Liver (tissue), 9 donors: ENCODE results near the gene ME1. TPM values are rescaled to one million over a fixed set of nuclear protein-coding genes. Genes with fewer than 3 reads are reported as not detected.

Source experiments
- DNase-seq: peaks from one replicate; pipeline ENCODE4 v3.0.0-alpha.2; 2017; ENCODE audit warnings: low spot score
- H3K27ac ChIP-seq, 2 donors: one replicate each; pipeline ENCODE4 v1.7.0; 2013; ENCODE audit warnings: inconsistent platforms in 2 of 2, low read length in 2 of 2, control low read depth in 1 of 2, low read depth in 1 of 2, mild to moderate bottlenecking in 1 of 2
- H3K27me3 ChIP-seq, 4 donors: one replicate each; pipeline versions ENCODE4 v1.6.1 to v1.7.0; 2013; ENCODE audit warnings: low read length in 3 of 4, inconsistent platforms in 1 of 4, mild to moderate bottlenecking in 1 of 4, moderate library complexity in 1 of 4; ENCODE audit not compliant: control insufficient read depth in 4 of 4, insufficient read depth in 4 of 4
- H3K36me3 ChIP-seq, 4 donors: one replicate each; pipeline versions ENCODE4 v1.6.1 to v1.7.0; 2013; ENCODE audit warnings: low read length in 3 of 4, mild to moderate bottlenecking in 3 of 4, low read depth in 1 of 4, moderate library complexity in 1 of 4; ENCODE audit not compliant: control insufficient read depth in 4 of 4, insufficient read depth in 3 of 4
- H3K4me1 ChIP-seq, 4 donors: one replicate each; pipeline versions ENCODE4 v1.6.1 to v1.7.0; 2013; ENCODE audit warnings: low read length in 3 of 4, mild to moderate bottlenecking in 3 of 4, moderate library complexity in 1 of 4; ENCODE audit not compliant: control insufficient read depth in 4 of 4, insufficient read depth in 4 of 4
- H3K4me3 ChIP-seq, 3 donors: one replicate each; pipeline versions ENCODE4 v1.6.1 to v1.7.0; 2013; ENCODE audit warnings: low read length in 3 of 3, control low read depth in 1 of 3, low read depth in 1 of 3, mild to moderate bottlenecking in 1 of 3
- H3K9ac ChIP-seq, 2 donors: one replicate each; pipeline ENCODE4 v1.7.0; 2013; ENCODE audit warnings: low read length in 2 of 2, mild to moderate bottlenecking in 2 of 2, moderate library complexity in 2 of 2, control low read depth in 1 of 2, low read depth in 1 of 2
- H3K9me3 ChIP-seq, 4 donors: one replicate each; pipeline versions ENCODE4 v1.6.1 to v1.7.0; 2013; ENCODE audit warnings: low read length in 3 of 4; ENCODE audit not compliant: control insufficient read depth in 4 of 4
- FOXA1 ChIP-seq: IDR thresholded peaks from 2 replicates; pipeline ENCODE4 v1.6.1; 2016; ENCODE audit warnings: antibody characterized with exemption
- FOXA2 ChIP-seq: IDR thresholded peaks from 2 replicates; pipeline ENCODE4 v1.6.1; 2016; ENCODE audit warnings: antibody characterized with exemption
- GABPA ChIP-seq, 2 donors: IDR thresholded peaks in 1 of 2; conservative IDR thresholded peaks in 1 of 2; 2 replicates each; pipeline ENCODE4 v1.6.1; 2016; ENCODE audit warnings: antibody characterized with exemption in 2 of 2, mild to moderate bottlenecking in 1 of 2, moderate library complexity in 1 of 2
- JUND ChIP-seq, 2 donors: IDR thresholded peaks; 2 replicates each; pipeline ENCODE4 v1.6.1; 2016; ENCODE audit warnings: antibody characterized with exemption in 2 of 2
- NR2F2 ChIP-seq: IDR thresholded peaks from 2 replicates; pipeline ENCODE4 v1.6.1; 2016; ENCODE audit warnings: antibody characterized with exemption
- RAD21 ChIP-seq, 2 donors: IDR thresholded peaks; 2 replicates each; pipeline ENCODE4 v1.6.1; 2016; ENCODE audit warnings: antibody characterized with exemption in 2 of 2, mild to moderate bottlenecking in 2 of 2
- RXRA ChIP-seq, 2 donors: IDR thresholded peaks; 2 replicates each; pipeline ENCODE4 v1.6.1; 2017 to 2018; ENCODE audit warnings: antibody characterized with exemption in 2 of 2, mild to moderate bottlenecking in 1 of 2
- SP1 ChIP-seq: IDR thresholded peaks from 2 replicates; pipeline ENCODE4 v1.6.1; 2018; ENCODE audit warnings: antibody characterized with exemption, mild to moderate bottlenecking
- YY1 ChIP-seq: IDR thresholded peaks from 2 replicates; pipeline ENCODE4 v1.6.1; 2016; ENCODE audit warnings: antibody characterized with exemption, mild to moderate bottlenecking
- WGBS: extraction: QIAGEN DNeasy Blood & Tissue Kit; methylation state at CpG from one replicate; pipeline ENCODE4 v1.1.7; 2013; 5-methylcytosine and 5-hydroxymethylcytosine counted together
- polyA plus RNA-seq, 2 donors: library from polyadenylated mRNA; stranded (reverse) in 1 of 2; unstranded in 1 of 2; fragments of 200-250 nt in 1 of 2; fragments of >200 nt in 1 of 2; fragmentation: Nextera tagmentation in 1 of 2; extraction: Ambion mirVana in 1 of 2; gene quantifications; one replicate each; pipeline versions ENCODE4 v1.2.1 to v1.2.3, GENCODE V29; 2013 to 2015
- total RNA-seq, 2 donors: library from RNA; depleted of rRNA; stranded (reverse); fragments of >200 nt; gene quantifications; one replicate each; pipeline ENCODE4 v1.2.3, GENCODE V29; 2014
- TF ChIP-seq, protein P1 (sequence below): IDR thresholded peaks from 2 replicates; pipeline ENCODE4 v1.6.1; 2016; ENCODE audit warnings: antibody characterized with exemption, mild to moderate bottlenecking
- TF ChIP-seq, protein P2 (sequence below): IDR thresholded peaks from 2 replicates; pipeline ENCODE4 v1.6.1; 2016; ENCODE audit warnings: antibody characterized with exemption
- TF ChIP-seq, protein P3 (sequence below): IDR thresholded peaks from 2 replicates; pipeline ENCODE4 v1.6.1; 2016; ENCODE audit warnings: antibody characterized with exemption
- TF ChIP-seq, protein P4 (sequence below): IDR thresholded peaks from 2 replicates; pipeline ENCODE4 v1.6.1; 2016; ENCODE audit warnings: antibody characterized with exemption
- donor health status: healthy.
- donor health status: healthy.
- donor health status: healthy.
- donor health status: healthy.
- donor health status: healthy.

ME1 gene
- total and polyA plus RNA-seq, 4 donors: 4.3 to 7.8 (median 5.5) TPM

DNA sequence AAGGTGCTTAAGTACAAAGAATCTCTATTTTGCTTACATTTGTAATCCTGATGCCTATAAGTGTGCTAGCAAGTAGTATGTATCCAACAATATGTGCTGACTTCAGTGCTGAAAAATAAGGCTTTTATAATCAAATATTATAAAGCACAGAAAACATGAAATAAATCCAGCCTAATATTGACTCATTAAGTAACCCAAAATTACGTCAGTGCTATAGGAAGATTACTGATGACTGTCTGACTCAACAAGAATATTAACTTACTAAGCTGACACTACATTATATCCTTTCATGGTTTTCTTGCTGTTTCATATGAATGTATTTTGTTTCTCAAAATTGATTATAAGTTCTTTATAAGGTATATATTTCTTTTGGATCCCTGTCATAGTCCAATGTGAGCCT lies 76.1 kb downstream of the ME1 start (continued):
- TF ChIP-seq, protein P1, sequence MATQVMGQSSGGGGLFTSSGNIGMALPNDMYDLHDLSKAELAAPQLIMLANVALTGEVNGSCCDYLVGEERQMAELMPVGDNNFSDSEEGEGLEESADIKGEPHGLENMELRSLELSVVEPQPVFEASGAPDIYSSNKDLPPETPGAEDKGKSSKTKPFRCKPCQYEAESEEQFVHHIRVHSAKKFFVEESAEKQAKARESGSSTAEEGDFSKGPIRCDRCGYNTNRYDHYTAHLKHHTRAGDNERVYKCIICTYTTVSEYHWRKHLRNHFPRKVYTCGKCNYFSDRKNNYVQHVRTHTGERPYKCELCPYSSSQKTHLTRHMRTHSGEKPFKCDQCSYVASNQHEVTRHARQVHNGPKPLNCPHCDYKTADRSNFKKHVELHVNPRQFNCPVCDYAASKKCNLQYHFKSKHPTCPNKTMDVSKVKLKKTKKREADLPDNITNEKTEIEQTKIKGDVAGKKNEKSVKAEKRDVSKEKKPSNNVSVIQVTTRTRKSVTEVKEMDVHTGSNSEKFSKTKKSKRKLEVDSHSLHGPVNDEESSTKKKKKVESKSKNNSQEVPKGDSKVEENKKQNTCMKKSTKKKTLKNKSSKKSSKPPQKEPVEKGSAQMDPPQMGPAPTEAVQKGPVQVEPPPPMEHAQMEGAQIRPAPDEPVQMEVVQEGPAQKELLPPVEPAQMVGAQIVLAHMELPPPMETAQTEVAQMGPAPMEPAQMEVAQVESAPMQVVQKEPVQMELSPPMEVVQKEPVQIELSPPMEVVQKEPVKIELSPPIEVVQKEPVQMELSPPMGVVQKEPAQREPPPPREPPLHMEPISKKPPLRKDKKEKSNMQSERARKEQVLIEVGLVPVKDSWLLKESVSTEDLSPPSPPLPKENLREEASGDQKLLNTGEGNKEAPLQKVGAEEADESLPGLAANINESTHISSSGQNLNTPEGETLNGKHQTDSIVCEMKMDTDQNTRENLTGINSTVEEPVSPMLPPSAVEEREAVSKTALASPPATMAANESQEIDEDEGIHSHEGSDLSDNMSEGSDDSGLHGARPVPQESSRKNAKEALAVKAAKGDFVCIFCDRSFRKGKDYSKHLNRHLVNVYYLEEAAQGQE: no peak
- no peak for TF ChIP-seq SP1
- TF ChIP-seq RXRA (IDR thresholded peaks at IDR 0.05): no peak
- TF ChIP-seq, protein P2, sequence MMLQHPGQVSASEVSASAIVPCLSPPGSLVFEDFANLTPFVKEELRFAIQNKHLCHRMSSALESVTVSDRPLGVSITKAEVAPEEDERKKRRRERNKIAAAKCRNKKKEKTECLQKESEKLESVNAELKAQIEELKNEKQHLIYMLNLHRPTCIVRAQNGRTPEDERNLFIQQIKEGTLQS: no peak

DNA sequence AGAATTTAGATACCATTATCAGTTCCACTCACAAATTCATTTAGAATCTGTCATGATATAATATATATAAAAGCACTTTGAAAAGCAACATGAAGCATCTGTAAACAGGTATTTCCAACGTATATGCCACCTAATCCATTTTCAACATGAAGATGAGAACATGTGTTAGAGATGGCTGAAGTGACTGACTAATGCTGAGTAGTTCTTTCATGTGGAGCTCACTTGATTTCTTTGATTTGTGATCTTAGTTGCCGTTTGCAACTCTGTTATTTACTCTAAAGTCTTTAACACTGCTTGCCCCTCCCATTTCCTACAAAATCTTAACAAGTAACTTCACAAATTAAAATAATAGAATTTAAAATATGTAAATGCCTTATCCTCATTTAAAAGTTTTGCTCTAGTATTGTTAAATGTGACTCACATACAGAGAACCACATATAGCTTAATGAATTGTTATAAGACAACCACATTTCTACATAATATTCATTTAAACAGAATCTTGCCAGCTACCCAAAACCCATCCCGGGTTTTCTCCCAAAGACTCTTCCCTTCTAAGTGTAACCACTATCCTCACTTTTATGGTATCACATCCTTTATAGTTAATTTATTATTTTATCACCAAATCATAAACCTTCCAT lies 78.3 kb downstream of the ME1 start:
- Histone ChIP-seq H3K27me3 (no peaks in the 10 kb centered on the region), H3K9ac (no peak overlapping the region), H3K36me3 (no peaks in the 10 kb centered on the region), H3K9me3 (no peaks in the 10 kb centered on the region), H3K4me3 (no peak overlapping the region), H3K4me1 (no peaks in the 10 kb centered on the region), H3K27ac (no peak overlapping the region)
- 85% methylated on average over 3 of the region's 3 CpGs for WGBS
- DNase-seq: no peak
- TF ChIP-seq, protein P1: no peak
- TF ChIP-seq YY1 (no peak), FOXA1 (no peak), JUND (IDR thresholded peaks at IDR 0.05) (no peak), NR2F2 (no peak), RAD21 (IDR thresholded peaks at IDR 0.05) (no peak), FOXA2 (no peak), GABPA (IDR thresholded peaks at IDR 0.05 in 1 of 2, conservative IDR thresholded peaks at IDR 0.05 in 1 of 2) (no peak)
- TF ChIP-seq, protein P3, sequence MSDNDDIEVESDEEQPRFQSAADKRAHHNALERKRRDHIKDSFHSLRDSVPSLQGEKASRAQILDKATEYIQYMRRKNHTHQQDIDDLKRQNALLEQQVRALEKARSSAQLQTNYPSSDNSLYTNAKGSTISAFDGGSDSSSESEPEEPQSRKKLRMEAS: no peak
- TF ChIP-seq, protein P4, sequence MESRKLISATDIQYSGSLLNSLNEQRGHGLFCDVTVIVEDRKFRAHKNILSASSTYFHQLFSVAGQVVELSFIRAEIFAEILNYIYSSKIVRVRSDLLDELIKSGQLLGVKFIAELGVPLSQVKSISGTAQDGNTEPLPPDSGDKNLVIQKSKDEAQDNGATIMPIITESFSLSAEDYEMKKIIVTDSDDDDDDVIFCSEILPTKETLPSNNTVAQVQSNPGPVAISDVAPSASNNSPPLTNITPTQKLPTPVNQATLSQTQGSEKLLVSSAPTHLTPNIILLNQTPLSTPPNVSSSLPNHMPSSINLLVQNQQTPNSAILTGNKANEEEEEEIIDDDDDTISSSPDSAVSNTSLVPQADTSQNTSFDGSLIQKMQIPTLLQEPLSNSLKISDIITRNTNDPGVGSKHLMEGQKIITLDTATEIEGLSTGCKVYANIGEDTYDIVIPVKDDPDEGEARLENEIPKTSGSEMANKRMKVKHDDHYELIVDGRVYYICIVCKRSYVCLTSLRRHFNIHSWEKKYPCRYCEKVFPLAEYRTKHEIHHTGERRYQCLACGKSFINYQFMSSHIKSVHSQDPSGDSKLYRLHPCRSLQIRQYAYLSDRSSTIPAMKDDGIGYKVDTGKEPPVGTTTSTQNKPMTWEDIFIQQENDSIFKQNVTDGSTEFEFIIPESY: no peak
- TF ChIP-seq, protein P2: no peak
